DMS 273 (cell line): ENCODE results near the gene OSBPL2.
A peak's percentile ranks its signal among the peaks of the same experiment; 100 is the strongest.

Experiments used
- DNase-seq: peaks from one replicate; lab custom pipeline; 2025; ENCODE audit not compliant: unreplicated experiment; lab: John Stamatoyannopoulos, UW

OSBPL2 gene

DNA sequence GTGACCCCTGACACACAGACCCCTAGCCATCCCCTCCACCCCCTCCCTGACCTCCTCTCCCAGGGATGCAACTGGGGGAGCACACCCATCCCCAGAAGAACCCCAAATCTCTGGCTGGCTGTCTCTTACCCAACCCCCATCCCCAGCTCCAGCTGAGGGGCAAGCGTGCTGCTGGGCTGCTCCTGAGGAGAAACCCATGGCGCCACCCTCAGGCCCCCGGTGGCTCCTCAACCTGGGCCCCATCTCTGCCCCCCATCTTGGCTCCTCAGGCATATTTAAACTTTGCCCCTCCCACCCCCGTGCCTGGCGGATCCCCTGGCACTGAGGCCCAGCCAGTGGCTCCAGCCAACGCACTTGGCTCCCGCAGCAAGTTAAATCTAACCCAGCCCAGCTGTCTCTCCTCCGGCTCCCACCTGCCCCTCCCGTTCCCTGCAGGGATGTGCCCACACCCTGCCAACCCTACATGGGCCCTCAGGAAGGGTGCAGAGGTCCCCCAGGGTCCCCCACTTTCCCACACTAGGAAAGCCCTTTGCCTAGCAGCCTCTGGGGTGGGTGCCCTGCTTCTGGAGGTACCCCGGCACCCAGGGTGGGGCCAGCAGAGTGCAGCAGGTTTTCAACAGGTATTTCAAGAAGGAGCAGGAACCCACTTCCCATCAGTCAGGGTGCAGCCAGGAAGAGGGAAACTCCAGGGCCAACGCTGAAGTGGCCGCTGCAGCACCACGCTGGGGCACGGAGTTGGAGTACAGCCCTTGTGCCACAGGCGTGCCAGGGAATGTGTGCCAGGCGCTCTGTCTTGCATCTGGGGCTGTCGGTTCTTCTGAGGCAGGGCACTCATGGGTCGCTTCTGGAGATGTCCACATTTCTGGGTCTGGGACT lies 5.3 kb upstream of the OSBPL2 start:
- peak; percentile 76 for DNase-seq

- no peak for DNase-seq
These were observed 4.6 kb upstream of the OSBPL2 start for GRCh38 chr20:62233684-62234083.

- DNase-seq, result no peak
These were observed 4.0 kb upstream of the OSBPL2 start for GRCh38 chr20:62234339-62234738.

DNA sequence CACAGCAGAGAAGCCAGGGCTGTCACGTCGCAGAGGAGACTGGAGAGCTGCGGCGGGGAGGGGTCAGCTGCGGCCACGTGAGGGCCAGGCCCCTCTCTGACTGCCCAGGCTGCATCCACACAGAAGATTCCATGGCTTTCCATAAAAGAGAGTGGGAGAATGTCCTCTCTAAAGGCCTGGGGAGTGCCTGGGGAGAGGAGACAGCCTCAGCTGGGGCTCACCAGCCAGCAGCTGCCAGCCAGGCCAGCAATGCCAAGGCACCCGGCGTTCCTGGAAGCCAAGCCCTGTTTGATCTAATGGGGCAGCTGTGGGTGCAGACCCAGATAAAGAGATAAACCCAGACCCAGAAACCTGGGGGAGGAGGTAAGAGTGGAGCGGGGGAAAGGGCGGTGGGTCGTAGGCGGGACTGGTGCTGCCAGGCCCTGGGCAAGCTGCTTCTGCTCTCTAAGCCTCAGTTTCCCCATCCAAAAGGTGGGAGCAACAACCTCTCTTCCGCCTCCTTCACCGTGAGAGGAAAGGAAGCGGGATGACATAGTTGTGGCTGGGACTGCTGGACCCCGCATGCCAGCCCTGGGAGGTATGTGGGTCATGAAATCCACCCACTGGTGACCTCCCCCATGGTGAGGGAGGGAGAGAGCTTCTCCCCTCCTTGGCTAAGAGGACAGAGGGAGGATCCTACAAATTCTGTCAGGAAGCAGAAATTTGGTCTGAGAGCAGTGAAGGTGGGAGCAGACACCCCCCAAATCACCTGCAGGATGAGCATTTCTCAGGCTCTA lies 3.1 kb upstream of the OSBPL2 start:
- peak; percentile 45 for DNase-seq

- DNase-seq, result no peak
These were observed 2.6 kb upstream of the OSBPL2 start for GRCh38 chr20:62235777-62236157.

- DNase-seq, result no peak
These were observed 2.1 kb upstream of the OSBPL2 start for GRCh38 chr20:62236200-62236599.

DNA sequence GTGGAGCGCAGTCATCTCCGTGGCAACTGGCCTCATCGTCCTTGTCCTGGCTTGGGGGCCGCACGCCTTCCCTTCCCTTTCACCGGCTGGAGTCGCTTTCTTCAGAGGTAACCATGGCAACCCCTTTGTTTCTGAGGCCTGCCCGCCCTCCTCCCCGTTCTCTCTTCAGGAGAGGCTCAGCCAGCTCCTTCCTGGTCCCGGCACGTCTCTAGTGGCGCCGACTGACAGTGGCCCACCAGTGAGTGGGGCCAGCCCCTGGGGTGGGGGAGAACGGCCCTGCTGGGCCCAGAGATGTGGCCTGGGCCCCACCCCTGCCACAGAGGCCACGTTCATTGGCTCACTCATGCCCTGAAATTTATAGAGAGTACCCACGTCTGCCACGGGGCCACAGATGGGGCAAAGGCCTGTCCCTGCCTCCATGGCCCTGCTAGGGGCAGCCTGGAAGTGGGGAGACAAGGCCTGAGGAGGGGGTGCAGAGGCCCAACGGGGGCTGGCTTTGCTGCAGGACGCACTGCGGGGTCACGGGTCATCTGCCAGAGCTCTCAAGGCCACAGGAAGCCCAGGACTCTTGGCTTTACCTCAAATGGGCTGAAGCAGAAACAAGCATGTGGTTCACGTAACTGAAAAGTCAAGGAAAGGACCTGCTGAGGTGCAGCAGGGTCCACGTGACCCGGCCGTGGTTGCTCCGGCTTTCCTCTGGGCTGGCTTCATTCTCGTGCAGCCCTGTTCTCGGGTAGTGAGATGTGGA lies 1.4 kb upstream of the OSBPL2 start:
- peak; percentile 38 for DNase-seq

DNA sequence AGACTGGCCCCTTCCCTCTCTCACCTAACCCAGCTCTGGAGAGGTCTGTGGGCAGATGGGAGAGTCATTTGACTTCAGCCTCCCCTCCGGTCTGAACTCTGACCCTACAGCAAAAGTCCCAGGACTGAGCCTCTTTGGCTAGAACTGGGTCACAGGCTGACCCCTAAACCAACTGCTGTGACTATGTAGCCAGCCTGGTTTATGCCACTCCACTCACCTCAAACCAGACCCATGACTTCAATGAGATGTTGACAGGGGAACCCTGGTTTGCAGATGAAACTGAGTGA lies 864 bp upstream of the OSBPL2 start:
- no peak for DNase-seq

- DNase-seq, result peak; percentile 44
These were observed 402 bp downstream of the OSBPL2 start for GRCh38 chr20:62238569-62239277.

DNA sequence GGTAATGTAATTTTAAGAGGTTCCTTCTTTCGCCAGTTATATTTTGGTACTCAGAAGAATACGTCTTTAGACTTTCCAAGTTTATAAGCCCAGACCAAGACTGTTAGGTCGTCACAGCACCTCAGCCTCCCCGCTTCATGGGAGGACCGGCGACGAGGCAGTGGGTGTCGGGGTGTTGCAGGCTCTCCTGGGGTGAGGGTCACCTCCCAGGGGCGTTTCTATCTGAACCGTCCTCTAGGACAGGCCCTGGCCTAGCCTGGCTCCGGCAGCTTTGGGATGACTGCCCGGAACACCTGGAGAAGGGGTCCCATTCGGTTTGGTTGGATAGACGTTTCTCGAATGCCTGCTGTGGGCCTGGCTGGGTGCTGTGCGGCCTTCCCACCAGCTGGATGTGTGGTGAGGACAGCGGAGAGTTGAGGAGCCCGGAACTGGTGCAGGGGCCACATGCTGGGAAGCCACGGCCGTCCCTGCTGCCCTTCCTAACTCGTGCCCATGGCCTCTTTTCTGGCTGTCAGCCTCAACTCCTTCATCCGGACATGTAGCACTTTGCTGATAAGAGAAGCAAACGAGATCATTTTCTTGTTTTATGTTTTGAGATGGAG lies 1.1 kb downstream of the OSBPL2 start:
- DNase-seq, result no peak

DNA sequence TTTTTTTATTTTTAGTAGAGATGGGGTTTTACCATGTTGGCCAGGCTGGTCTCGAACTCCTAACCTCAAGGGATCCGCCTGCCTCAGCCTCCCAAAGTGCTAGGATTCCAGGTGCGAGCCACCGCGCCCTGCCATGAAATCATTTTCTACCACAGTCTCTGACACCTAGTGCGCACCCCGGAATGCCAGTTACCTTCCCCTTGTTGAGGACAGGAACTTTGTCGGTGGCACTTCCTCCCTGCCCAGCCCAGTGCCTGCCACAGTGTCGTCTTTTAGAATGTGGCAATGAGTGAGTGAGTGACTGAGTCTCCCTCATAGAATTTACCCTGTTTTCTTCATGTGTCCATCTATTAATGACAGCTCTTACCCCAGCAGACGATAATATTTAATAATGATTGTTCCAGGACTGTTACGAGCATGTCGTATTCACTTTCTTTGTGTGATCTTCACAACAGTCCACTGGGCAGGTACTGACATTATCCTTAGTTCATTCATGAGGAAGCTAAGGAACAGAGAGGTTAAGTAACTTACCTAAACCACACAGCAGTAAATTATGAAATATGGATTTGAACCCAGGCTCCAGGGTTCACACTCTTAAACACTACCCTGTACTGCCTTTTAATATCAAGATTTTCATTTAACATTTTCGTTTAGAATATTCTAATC lies 1.8 kb downstream of the OSBPL2 start:
- no peak for DNase-seq

DNA sequence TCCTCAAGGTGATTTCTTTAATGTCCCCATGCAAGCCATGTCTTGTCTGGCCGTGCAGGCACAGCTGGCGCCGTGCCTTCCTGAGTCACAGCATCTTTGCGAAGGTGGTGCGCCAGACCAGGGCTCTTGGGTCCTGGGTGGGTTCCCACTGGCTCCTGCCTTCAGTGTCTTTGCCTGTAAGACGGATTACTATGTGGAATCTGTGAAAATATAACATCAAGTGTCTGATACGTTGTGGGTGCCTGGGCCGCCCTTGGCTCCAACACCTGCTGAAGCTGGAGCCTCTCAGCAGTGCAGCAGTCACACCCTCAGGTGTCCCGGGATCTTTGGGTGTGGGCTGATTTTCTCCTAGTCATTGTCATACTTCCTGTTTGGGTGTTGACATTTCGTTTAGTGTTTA lies 3.2 kb downstream of the OSBPL2 start:
- no peak for DNase-seq

GRCh38 chr20:62242176-62242575 lies 3.9 kb downstream of the OSBPL2 start:
- no peak for DNase-seq

DNA sequence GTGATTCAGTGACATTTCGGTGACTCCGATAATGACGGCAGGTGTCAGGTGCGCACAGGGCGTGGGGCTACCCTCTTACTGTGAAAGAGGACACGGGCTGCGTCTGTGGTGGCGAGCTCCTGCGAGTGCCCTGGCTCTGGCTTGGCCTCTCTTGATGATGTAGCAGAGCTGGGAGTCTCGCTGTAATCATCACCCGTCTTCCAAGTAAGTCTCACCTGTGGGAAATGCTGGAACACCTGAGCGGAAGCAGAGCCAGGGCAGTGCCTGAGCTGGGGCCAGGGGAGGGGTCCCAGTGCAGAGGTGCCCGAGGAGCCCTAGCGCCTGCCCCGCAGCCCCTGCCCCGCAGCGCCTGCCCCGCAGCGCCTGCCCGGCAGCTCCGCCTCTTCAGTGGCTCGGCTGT lies 4.8 kb downstream of the OSBPL2 start:
- no peak for DNase-seq

GRCh38 chr20:62243906-62244515 lies 5.7 kb downstream of the OSBPL2 start:
- no peak for DNase-seq

GRCh38 chr20:62244644-62245108 lies 6.4 kb downstream of the OSBPL2 start:
- no peak for DNase-seq

GRCh38 chr20:62245911-62246280 lies 7.6 kb downstream of the OSBPL2 start:
- no peak for DNase-seq

DNA sequence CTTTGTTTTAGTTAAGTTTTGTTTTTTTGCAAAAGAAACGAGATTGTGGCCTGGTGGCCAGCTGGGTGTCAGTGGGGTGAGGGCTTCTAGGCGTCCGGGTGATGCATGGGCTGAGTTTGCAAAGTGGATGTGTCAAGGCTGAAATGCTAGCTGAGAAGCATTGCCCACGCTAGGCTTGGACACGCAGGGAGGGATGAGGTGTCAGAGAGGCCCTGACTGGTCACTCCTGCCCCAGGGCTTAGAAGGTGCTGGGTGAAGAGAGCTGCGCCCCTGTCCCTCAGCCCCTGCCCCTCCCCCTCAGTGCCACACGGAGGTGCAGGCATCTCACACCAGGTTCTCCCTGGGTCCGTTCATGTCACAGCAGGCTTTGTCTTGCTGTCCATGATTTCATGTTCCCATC lies 8.1 kb downstream of the OSBPL2 start:
- DNase-seq, result no peak

DNA sequence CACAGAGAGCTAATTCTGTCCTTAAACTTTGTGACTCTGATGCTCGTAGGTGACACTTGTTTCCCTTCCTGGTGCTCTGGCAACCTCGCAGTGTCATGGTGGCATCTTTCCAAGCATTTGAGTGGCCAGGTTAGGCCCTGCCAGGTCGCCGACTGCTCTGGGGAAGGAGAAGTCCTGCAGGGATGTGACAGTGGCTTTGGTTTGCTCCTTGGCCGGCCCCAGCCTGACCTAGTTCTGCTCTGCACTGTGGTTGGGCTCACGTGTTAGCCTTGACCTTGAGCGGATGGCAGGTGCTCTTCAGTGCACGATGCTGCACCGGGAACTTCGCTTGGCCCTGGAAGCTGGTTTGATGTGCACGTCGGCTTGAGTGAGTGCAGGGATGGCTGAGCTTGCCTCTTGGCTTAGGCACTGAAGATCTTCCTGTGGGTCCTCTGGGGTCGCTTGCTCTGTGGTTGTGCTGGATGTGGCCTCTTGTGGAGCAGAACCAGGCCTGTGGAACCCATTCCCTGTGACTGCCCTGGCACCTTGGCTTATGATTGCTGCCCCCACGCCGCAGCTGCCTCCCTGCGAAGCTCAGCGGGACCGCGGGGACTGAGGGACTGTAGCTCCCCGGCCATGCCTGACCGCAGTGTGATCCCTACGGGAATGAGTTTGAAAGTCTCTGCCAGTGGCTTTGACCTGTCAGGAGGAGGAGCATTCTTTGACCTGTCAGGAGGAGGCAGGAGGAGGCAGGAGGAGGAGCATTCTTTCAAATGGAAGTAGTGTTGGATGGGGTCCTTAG lies 8.7 kb downstream of the OSBPL2 start:
- no peak for DNase-seq
